GM12878 (cell line): ENCODE measurements around the gene SCNM1. TPM values are rescaled to one million over a fixed set of nuclear protein-coding genes. Genes with fewer than 3 reads are reported as not detected.
A peak's percentile ranks its signal among the peaks of the same experiment; 100 is the strongest.

ENCODE experiments used
- ATAC-seq: fragments of 200-7000 bp; cut with Tn5 transposase; 3 replicates; pipeline ENCODE4 v1.9.1; 2020; ENCODE audit warnings: mild to moderate bottlenecking, moderate library complexity
- Bru-seq: library from RNA; stranded (reverse); fragments of 400-500 nt; gene quantifications from one replicate; lab custom pipeline; 2021; lab: Mats Ljungman, UMichigan
- BruChase-seq, 2 experiments: library from RNA; stranded (reverse); fragments of 400-500 nt; gene quantifications; one replicate each; lab custom pipeline; 2021; lab: Mats Ljungman, UMichigan
- BruUV-seq: library from RNA; stranded (reverse); fragments of 400-500 nt; replicated peaks from 2 replicates; lab custom pipeline; 2021; lab: Mats Ljungman, UMichigan
- CTCF ChIA-PET: fragments of 300-600 bp; sonication (Branson Sonifier 250); formaldehyde crosslinking; extraction: SDS; loops from one replicate; lab custom pipeline; 2021; ENCODE audit warnings: inconsistent platforms; lab: Yijun Ruan, JAX
- POLR2A ChIA-PET: fragments of 350-600 bp; formaldehyde crosslinking; extraction: SDS; loops from one replicate; lab custom pipeline; 2021; ENCODE audit warnings: inconsistent platforms; lab: Charles Lee
- RAD21 ChIA-PET: fragments of 300-600 bp; sonication (Branson Sonifier 250); formaldehyde crosslinking; loops from one replicate; lab custom pipeline; 2023; ENCODE audit warnings: antibody characterized with exemption; ENCODE audit not compliant: unreplicated experiment; lab: Charles Lee
- SMC1A ChIA-PET: fragments of 300-600 bp; sonication (Branson Sonifier 250); formaldehyde crosslinking; loops from one replicate; lab custom pipeline; 2023; ENCODE audit not compliant: unreplicated experiment, uncharacterized antibody; lab: Charles Lee
- DNase-seq: peaks from one replicate; pipeline ENCODE4 v3.0.0-alpha.2; 2011; ENCODE audit warnings: low read depth, low spot score
- FAIRE-seq: peaks from 3 replicates; lab custom pipeline; 2011; peaks lifted over from hg19 to GRCh38; lab: Jason Lieb, UNC
- H2AFZ ChIP-seq: 2 replicates; pipeline ENCODE4 v1.6.0; 2011; ENCODE audit warnings: low read depth, low read length, control low read depth; ENCODE audit not compliant: control insufficient read depth
- H3K27ac ChIP-seq: 2 replicates; pipeline ENCODE4 v1.5.1; 2011; ENCODE audit warnings: control low read depth; ENCODE audit not compliant: control insufficient read depth, insufficient read depth
- H3K27me3 ChIP-seq, 2 experiments: replicated peaks in 1 of 2; 2 replicates each; pipeline versions ENCODE4 v1.6.0 to v1.6.1; 2011; ENCODE audit warnings: low read length in 1 of 2; ENCODE audit not compliant: control insufficient read depth in 2 of 2, insufficient read depth in 2 of 2
- H3K36me3 ChIP-seq, 2 experiments: 2 replicates each; pipeline ENCODE4 v1.5.1; 2011; ENCODE audit warnings: low read length in 1 of 2; ENCODE audit not compliant: control insufficient read depth in 2 of 2, insufficient read depth in 2 of 2
- H3K4me1 ChIP-seq: 2 replicates; pipeline ENCODE4 v1.6.1; 2011; ENCODE audit warnings: mild to moderate bottlenecking, low read length, moderate library complexity, mixed read lengths; ENCODE audit not compliant: control insufficient read depth, insufficient read depth
- H3K4me2 ChIP-seq: 2 replicates; pipeline ENCODE4 v1.6.0; 2011; ENCODE audit warnings: control low read depth; ENCODE audit not compliant: control insufficient read depth, insufficient read depth
- H3K4me3 ChIP-seq: fragments of 200-600 bp; sonication (generic); 2 replicates; pipeline ENCODE4 v1.5.1; 2016
- H3K79me2 ChIP-seq: 2 replicates; pipeline ENCODE4 v1.6.0; 2011; ENCODE audit warnings: low read length; ENCODE audit not compliant: control insufficient read depth, insufficient read depth
- H3K9ac ChIP-seq: 2 replicates; pipeline ENCODE4 v1.8.0; 2011; ENCODE audit warnings: low read length, control low read depth, mixed read lengths; ENCODE audit not compliant: control insufficient read depth, insufficient read depth
- H3K9me3 ChIP-seq: replicated peaks from 3 replicates; pipeline ENCODE4 v1.5.1; 2011; ENCODE audit warnings: mild to moderate bottlenecking, low read length; ENCODE audit not compliant: control insufficient read depth, insufficient read depth
- H4K20me1 ChIP-seq: 2 replicates; pipeline ENCODE4 v1.6.0; 2011; ENCODE audit not compliant: control insufficient read depth, insufficient read depth
- CBX3 ChIP-seq: fragments of 200-600 bp; sonication (generic); IDR thresholded peaks from 2 replicates; pipeline ENCODE4 v1.6.1; 2016; ENCODE audit warnings: low read depth, borderline replicate concordance
- DPF2 ChIP-seq: fragments of 450-650 bp; IDR thresholded peaks from 2 replicates; pipeline ENCODE4 v1.6.1; 2017; ENCODE audit warnings: mild to moderate bottlenecking
- EP300 ChIP-seq, 2 experiments: fragments of 150-350 bp in 1 of 2; IDR thresholded peaks; 2 replicates each; pipeline ENCODE4 v1.6.1; 2011 to 2012; ENCODE audit warnings: low read depth in 2 of 2, low read length in 2 of 2, borderline replicate concordance in 1 of 2, improper control_type of control experiment in 1 of 2, inconsistent platforms in 1 of 2; ENCODE audit not compliant: control insufficient read depth in 1 of 2
- MAX ChIP-seq: IDR thresholded peaks from 2 replicates; pipeline ENCODE4 v1.6.1; 2012; ENCODE audit warnings: low read depth, low read length, improper control_type of control experiment
- POLR2A ChIP-seq: IDR thresholded peaks from 2 replicates; pipeline ENCODE4 v1.6.1; 2011; ENCODE audit warnings: low read depth, mild to moderate bottlenecking, low read length
- SREBF1 ChIP-seq: IDR thresholded peaks from 2 replicates; pipeline ENCODE4 v1.6.1; 2012; ENCODE audit warnings: mild to moderate bottlenecking, low read length
- STAT1 ChIP-seq: fragments of 450-650 bp; conservative IDR thresholded peaks from 2 replicates; pipeline ENCODE4 v1.6.1; 2014; ENCODE audit warnings: antibody characterized with exemption, mild to moderate bottlenecking
- WRNIP1 ChIP-seq: IDR thresholded peaks from 2 replicates; pipeline ENCODE4 v1.6.1; 2011; ENCODE audit warnings: low read depth, low read length, improper control_type of control experiment, borderline replicate concordance
- WGBS: methylation state at CpG from one replicate; pipeline ENCODE4 v1.1.6; 2016; ENCODE audit warnings: low lambda C conversion rate; ENCODE audit not compliant: insufficient replicate concordance, insufficient coverage; ENCODE audit errors: missing lambda C conversion rate; 5-methylcytosine and 5-hydroxymethylcytosine counted together
- in situ Hi-C: fragments of 300-500 bp; cut with MboI; formaldehyde crosslinking; loops from 9 replicates; pipeline ENCODE4 v1.14.3; 2018; ENCODE audit warnings: mixed read lengths
- intact Hi-C: fragments of 100-400 bp; cut with micrococcal nuclease; formaldehyde crosslinking; loops from one replicate; pipeline ENCODE4 v1.14.2; 2022; ENCODE audit not compliant: unreplicated experiment
- long read RNA-seq, 2 experiments: library from polyadenylated mRNA; unstranded; transcript quantifications; one replicate each; pipeline ENCODE4 v2.0.0, GENCODE V29; 2019 to 2020
- polyA minus RNA-seq, 3 experiments: library from RNA; depleted of rRNA, polyadenylated mRNA; stranded (reverse); fragments of >200 nt; gene quantifications; 2 replicates each; pipeline ENCODE4 v1.2.3, GENCODE V29; 2011
- polyA plus RNA-seq, 11 experiments: library from polyadenylated mRNA; depleted of rRNA in 4 of 11; unstranded in 6 of 11; stranded (reverse) in 5 of 11; fragments of >200 nt; fragmentation: Nextera tagmentation in 4 of 11; fragmentation: Illumina TruSeq in 1 of 11; extraction: Ambion mirVana in 4 of 11; extraction: Trizol in 1 of 11; gene quantifications; 1 replicate in 1 of 11; 2 replicates in 10 of 11; pipeline versions ENCODE4 v1.2.1 to v1.2.3, GENCODE V29; 2011 to 2016; ENCODE audit warnings: inconsistent platforms in 2 of 11, missing spikeins in 2 of 11, low read depth in 1 of 11
- total RNA-seq, 4 experiments: library from RNA; depleted of rRNA in 3 of 4; stranded (reverse); fragments of >200 nt in 3 of 4; fragmentation: Illumina TruSeq in 1 of 4; extraction: Trizol in 1 of 4; gene quantifications; 2 replicates each; pipeline versions ENCODE4 v1.2.1 to v1.2.3, GENCODE V29; 2013 to 2021
- TF ChIP-seq, protein P1 (sequence below): fragments of 150-350 bp; IDR thresholded peaks from 2 replicates; pipeline ENCODE4 v1.6.1; 2016; ENCODE audit warnings: low read depth, low read length
- TF ChIP-seq, protein P2 (sequence below): fragments of 450-650 bp; IDR thresholded peaks from 2 replicates; pipeline ENCODE4 v1.6.1; 2017; ENCODE audit warnings: mild to moderate bottlenecking

The SCNM1 gene, protein sequence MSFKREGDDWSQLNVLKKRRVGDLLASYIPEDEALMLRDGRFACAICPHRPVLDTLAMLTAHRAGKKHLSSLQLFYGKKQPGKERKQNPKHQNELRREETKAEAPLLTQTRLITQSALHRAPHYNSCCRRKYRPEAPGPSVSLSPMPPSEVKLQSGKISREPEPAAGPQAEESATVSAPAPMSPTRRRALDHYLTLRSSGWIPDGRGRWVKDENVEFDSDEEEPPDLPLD
- 29.2 and 35.2 TPM in 2 replicates for total RNA-seq (2013; cell fraction: nucleolus; rRNA removed)
- total RNA-seq (2014; rRNA removed), result 70.8 and 80.8 TPM in 2 replicates
- 55.3 and 66.5 TPM in 2 replicates for total RNA-seq (2014; rRNA removed; fragmentation: Illumina TruSeq; extraction: Trizol)
- total RNA-seq (2021), result 47.6 and 51.0 TPM in 2 replicates
- polyA plus RNA-seq (2011; ENCODE audit: low read depth), result 56.3 TPM
- 19.7 and 25.8 TPM in 2 replicates for polyA plus RNA-seq (2011; rRNA removed)
- 26.1 and 31.0 TPM in 2 replicates for polyA plus RNA-seq (2011; cell fraction: cytosol; rRNA removed)
- 42.0 and 45.0 TPM in 2 replicates for polyA plus RNA-seq (2011; cell fraction: nucleus; rRNA removed)
- polyA plus RNA-seq (2012), result 51.0 and 59.7 TPM in 2 replicates
- 55.5 and 89.7 TPM in 2 replicates for polyA plus RNA-seq (2014; fragmentation: Illumina TruSeq; extraction: Trizol)
- polyA plus RNA-seq (2014; fragmentation: Nextera tagmentation; extraction: Ambion mirVana), result 100 to 1,000 TPM; 191 to 207 TPM
- polyA plus RNA-seq (2014; rRNA removed), result 43.0 and 45.1 TPM in 2 replicates
- 10 to 100 TPM; 83.0 to 87.4 TPM for polyA plus RNA-seq (2016; fragmentation: Nextera tagmentation; extraction: Ambion mirVana)
- 15.1 and 21.2 TPM in 2 replicates for polyA minus RNA-seq (2011; rRNA and poly(A)+ RNA removed)
- 7.3 and 13.4 TPM in 2 replicates for polyA minus RNA-seq (2011; cell fraction: cytosol; rRNA and poly(A)+ RNA removed)
- 11.5 and 17.4 TPM in 2 replicates for polyA minus RNA-seq (2011; cell fraction: nucleus; rRNA and poly(A)+ RNA removed)
- Bru-seq, nascent RNA, result percentile 84 among the genes with signal in this experiment
- percentile 87 among the genes with signal in this experiment for BruChase-seq, experiment 1, labeled RNA remaining after a 6-hour chase
- percentile 91 among the genes with signal in this experiment for BruChase-seq, experiment 2, labeled RNA remaining after a 2-hour chase
- long read RNA-seq, experiment 1, transcript SCNM1-202 (7 exons, 2,016 nt), result major isoform, 13 of 22 reads
- long read RNA-seq, experiment 1, partial matches to known transcripts, result 0 of 22 reads
- long read RNA-seq, experiment 1, other reads (novel, unspliced or antisense), result 5 of 22 reads
- long read RNA-seq, experiment 2, transcript SCNM1-204 (5 exons, 1,094 nt), result minor isoform, 6 of 65 reads
- long read RNA-seq, experiment 2, transcript SCNM1-202 (7 exons, 2,016 nt), result major isoform, 27 of 65 reads
- long read RNA-seq, experiment 2, transcript SCNM1-201 (7 exons, 869 nt), result minor isoform, 10 of 65 reads
- long read RNA-seq, experiment 2, partial matches to known transcripts, result 3 of 65 reads
- long read RNA-seq, experiment 2, other reads (novel, unspliced or antisense), result 15 of 65 reads

- in situ Hi-C loops, result no loop called here
- RAD21 ChIA-PET, result interaction anchor here (1.0 to 1.7 kb wide), 2 partner anchors 10 to 66 kb away, joined by 5 to 12 read pairs; partner anchors contain the start of gene TNFAIP8L2
- TSS peak; percentile 91 for BruUV-seq
- TF ChIP-seq DPF2 (0 out of 2 replicates have a peak, but pooled peaks have one; percentile 30), SREBF1 (peak; percentile 84), POLR2A (peak; percentile 83), MAX (no peak), WRNIP1 (peak; percentile 90), STAT1 (peak; percentile 94; the same call in 1 of the 2 replicates), CBX3 (no peak), EP300 (IDR thresholded peaks at IDR 0.05; ENCODE audit: borderline replicate concordance in 1 of 2, control insufficient read depth in 1 of 2, low read depth in 2 of 2, low read length in 2 of 2) (0 out of 4 replicates have a peak, but pooled peaks of 1 of the 2 experiments have one; percentile 7)
- TF ChIP-seq, protein P1, sequence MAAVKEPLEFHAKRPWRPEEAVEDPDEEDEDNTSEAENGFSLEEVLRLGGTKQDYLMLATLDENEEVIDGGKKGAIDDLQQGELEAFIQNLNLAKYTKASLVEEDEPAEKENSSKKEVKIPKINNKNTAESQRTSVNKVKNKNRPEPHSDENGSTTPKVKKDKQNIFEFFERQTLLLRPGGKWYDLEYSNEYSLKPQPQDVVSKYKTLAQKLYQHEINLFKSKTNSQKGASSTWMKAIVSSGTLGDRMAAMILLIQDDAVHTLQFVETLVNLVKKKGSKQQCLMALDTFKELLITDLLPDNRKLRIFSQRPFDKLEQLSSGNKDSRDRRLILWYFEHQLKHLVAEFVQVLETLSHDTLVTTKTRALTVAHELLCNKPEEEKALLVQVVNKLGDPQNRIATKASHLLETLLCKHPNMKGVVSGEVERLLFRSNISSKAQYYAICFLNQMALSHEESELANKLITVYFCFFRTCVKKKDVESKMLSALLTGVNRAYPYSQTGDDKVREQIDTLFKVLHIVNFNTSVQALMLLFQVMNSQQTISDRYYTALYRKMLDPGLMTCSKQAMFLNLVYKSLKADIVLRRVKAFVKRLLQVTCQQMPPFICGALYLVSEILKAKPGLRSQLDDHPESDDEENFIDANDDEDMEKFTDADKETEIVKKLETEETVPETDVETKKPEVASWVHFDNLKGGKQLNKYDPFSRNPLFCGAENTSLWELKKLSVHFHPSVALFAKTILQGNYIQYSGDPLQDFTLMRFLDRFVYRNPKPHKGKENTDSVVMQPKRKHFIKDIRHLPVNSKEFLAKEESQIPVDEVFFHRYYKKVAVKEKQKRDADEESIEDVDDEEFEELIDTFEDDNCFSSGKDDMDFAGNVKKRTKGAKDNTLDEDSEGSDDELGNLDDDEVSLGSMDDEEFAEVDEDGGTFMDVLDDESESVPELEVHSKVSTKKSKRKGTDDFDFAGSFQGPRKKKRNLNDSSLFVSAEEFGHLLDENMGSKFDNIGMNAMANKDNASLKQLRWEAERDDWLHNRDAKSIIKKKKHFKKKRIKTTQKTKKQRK, result no peak
- TF ChIP-seq, protein P2, sequence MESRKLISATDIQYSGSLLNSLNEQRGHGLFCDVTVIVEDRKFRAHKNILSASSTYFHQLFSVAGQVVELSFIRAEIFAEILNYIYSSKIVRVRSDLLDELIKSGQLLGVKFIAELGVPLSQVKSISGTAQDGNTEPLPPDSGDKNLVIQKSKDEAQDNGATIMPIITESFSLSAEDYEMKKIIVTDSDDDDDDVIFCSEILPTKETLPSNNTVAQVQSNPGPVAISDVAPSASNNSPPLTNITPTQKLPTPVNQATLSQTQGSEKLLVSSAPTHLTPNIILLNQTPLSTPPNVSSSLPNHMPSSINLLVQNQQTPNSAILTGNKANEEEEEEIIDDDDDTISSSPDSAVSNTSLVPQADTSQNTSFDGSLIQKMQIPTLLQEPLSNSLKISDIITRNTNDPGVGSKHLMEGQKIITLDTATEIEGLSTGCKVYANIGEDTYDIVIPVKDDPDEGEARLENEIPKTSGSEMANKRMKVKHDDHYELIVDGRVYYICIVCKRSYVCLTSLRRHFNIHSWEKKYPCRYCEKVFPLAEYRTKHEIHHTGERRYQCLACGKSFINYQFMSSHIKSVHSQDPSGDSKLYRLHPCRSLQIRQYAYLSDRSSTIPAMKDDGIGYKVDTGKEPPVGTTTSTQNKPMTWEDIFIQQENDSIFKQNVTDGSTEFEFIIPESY, result 0 out of 2 replicates have a peak, but pooled peaks have one; percentile 35
These were observed at the start of gene SCNM1, which contains the start of gene LYSMD1 for GRCh38 chr1:151165738-151166504. SCNM1 (plus strand) TSS chr1:151166144; CDS start chr1:151166153, 9 bp downstream. LYSMD1 (minus strand) TSS chr1:151165902; CDS start chr1:151165258, 644 bp downstream.

More at GRCh38 chr1:151165738-151166504, at the start of gene SCNM1, which contains the start of gene LYSMD1:
- WGBS, result 1% methylated on average over 38 of the region's 38 CpGs
- Histone ChIP-seq H3K9ac (peak within 1 kb of the TSS; percentile 98), H3K4me2 (peak within 1 kb of the TSS; percentile 94), H3K27me3 (no peaks in the 10 kb centered on the region), H3K9me3 (no peaks in the 10 kb centered on the region), H4K20me1 (no peaks in the 10 kb centered on the region), H2AFZ (peak within 1 kb of the TSS; percentile 97), H3K79me2 (peaks cover 24% of the 10 kb centered on the region), H3K36me3 (peaks cover 0 to 3% of the 10 kb centered on the region in 2 experiments; a peak in 3 of 4 replicates), H3K27ac (peak within 1 kb of the TSS; percentile 70), H3K4me3 (peak within 1 kb of the TSS; percentile 98), H3K4me1 (peaks cover 9% of the 10 kb centered on the region)
- POLR2A ChIA-PET, result interaction anchor here (1.0 to 2.2 kb wide), 5 partner anchors 9 to 190 kb away, joined by 3 to 19 read pairs (median 5); partner anchors contain the start of genes TNFAIP8L2, VPS72 and ZNF687
- intact Hi-C loops, result no loop called here
- SMC1A ChIA-PET, result interaction anchor here (1.3 to 2.1 kb wide), 3 partner anchors 9 to 66 kb away, joined by 5 to 9 read pairs (median 6); partner anchors contain the start of genes TNFAIP8L2 and VPS72
- FAIRE-seq (peak; percentile 97), DNase-seq (peak; percentile 97), ATAC-seq (peak; percentile 98)
- CTCF ChIA-PET, result interaction anchor here (0.6 to 2.3 kb wide), 7 partner anchors 9 to 647 kb away, joined by 3 to 12 read pairs (median 5); partner anchors contain the start of genes TNFAIP8L2 and VPS72
